Liver (tissue), 9 donors: ENCODE data around the gene AGBL4. TPM values are rescaled to one million over a fixed set of nuclear protein-coding genes. Genes with fewer than 3 reads are reported as not detected.

Source experiments
- DNase-seq: peaks from one replicate; pipeline ENCODE4 v3.0.0-alpha.2; 2017; ENCODE audit warnings: low spot score
- H3K27ac ChIP-seq, 2 donors: one replicate each; pipeline ENCODE4 v1.7.0; 2013; ENCODE audit warnings: inconsistent platforms in 2 of 2, low read length in 2 of 2, control low read depth in 1 of 2, low read depth in 1 of 2, mild to moderate bottlenecking in 1 of 2
- H3K27me3 ChIP-seq, 4 donors: one replicate each; pipeline versions ENCODE4 v1.6.1 to v1.7.0; 2013; ENCODE audit warnings: low read length in 3 of 4, inconsistent platforms in 1 of 4, mild to moderate bottlenecking in 1 of 4, moderate library complexity in 1 of 4; ENCODE audit not compliant: control insufficient read depth in 4 of 4, insufficient read depth in 4 of 4
- H3K36me3 ChIP-seq, 4 donors: one replicate each; pipeline versions ENCODE4 v1.6.1 to v1.7.0; 2013; ENCODE audit warnings: low read length in 3 of 4, mild to moderate bottlenecking in 3 of 4, low read depth in 1 of 4, moderate library complexity in 1 of 4; ENCODE audit not compliant: control insufficient read depth in 4 of 4, insufficient read depth in 3 of 4
- H3K4me1 ChIP-seq, 4 donors: one replicate each; pipeline versions ENCODE4 v1.6.1 to v1.7.0; 2013; ENCODE audit warnings: low read length in 3 of 4, mild to moderate bottlenecking in 3 of 4, moderate library complexity in 1 of 4; ENCODE audit not compliant: control insufficient read depth in 4 of 4, insufficient read depth in 4 of 4
- H3K4me3 ChIP-seq, 3 donors: one replicate each; pipeline versions ENCODE4 v1.6.1 to v1.7.0; 2013; ENCODE audit warnings: low read length in 3 of 3, control low read depth in 1 of 3, low read depth in 1 of 3, mild to moderate bottlenecking in 1 of 3
- H3K9ac ChIP-seq, 2 donors: one replicate each; pipeline ENCODE4 v1.7.0; 2013; ENCODE audit warnings: low read length in 2 of 2, mild to moderate bottlenecking in 2 of 2, moderate library complexity in 2 of 2, control low read depth in 1 of 2, low read depth in 1 of 2
- H3K9me3 ChIP-seq, 4 donors: one replicate each; pipeline versions ENCODE4 v1.6.1 to v1.7.0; 2013; ENCODE audit warnings: low read length in 3 of 4; ENCODE audit not compliant: control insufficient read depth in 4 of 4
- EGR1 ChIP-seq, 2 donors: IDR thresholded peaks; 2 replicates each; pipeline ENCODE4 v1.6.1; 2016 to 2018; ENCODE audit warnings: antibody characterized with exemption in 2 of 2, low read depth in 2 of 2
- FOXA2 ChIP-seq: IDR thresholded peaks from 2 replicates; pipeline ENCODE4 v1.6.1; 2016; ENCODE audit warnings: antibody characterized with exemption
- GABPA ChIP-seq, 2 donors: IDR thresholded peaks in 1 of 2; conservative IDR thresholded peaks in 1 of 2; 2 replicates each; pipeline ENCODE4 v1.6.1; 2016; ENCODE audit warnings: antibody characterized with exemption in 2 of 2, mild to moderate bottlenecking in 1 of 2, moderate library complexity in 1 of 2
- HNF4A ChIP-seq, 2 donors: conservative IDR thresholded peaks; 2 replicates each; pipeline ENCODE4 v1.6.1; 2016; ENCODE audit warnings: antibody characterized with exemption in 2 of 2, mild to moderate bottlenecking in 2 of 2
- HNF4G ChIP-seq: IDR thresholded peaks from 2 replicates; pipeline ENCODE4 v1.6.1; 2016; ENCODE audit warnings: antibody characterized with exemption
- NR2F2 ChIP-seq: IDR thresholded peaks from 2 replicates; pipeline ENCODE4 v1.6.1; 2016; ENCODE audit warnings: antibody characterized with exemption
- RAD21 ChIP-seq, 2 donors: IDR thresholded peaks; 2 replicates each; pipeline ENCODE4 v1.6.1; 2016; ENCODE audit warnings: antibody characterized with exemption in 2 of 2, mild to moderate bottlenecking in 2 of 2
- RXRA ChIP-seq, 2 donors: IDR thresholded peaks; 2 replicates each; pipeline ENCODE4 v1.6.1; 2017 to 2018; ENCODE audit warnings: antibody characterized with exemption in 2 of 2, mild to moderate bottlenecking in 1 of 2
- TAF1 ChIP-seq: conservative IDR thresholded peaks from 2 replicates; pipeline ENCODE4 v1.6.1; 2016; ENCODE audit warnings: antibody characterized with exemption, mild to moderate bottlenecking
- WGBS: extraction: QIAGEN DNeasy Blood & Tissue Kit; methylation state at CpG from one replicate; pipeline ENCODE4 v1.1.7; 2013; 5-methylcytosine and 5-hydroxymethylcytosine counted together
- polyA plus RNA-seq, 2 donors: library from polyadenylated mRNA; stranded (reverse) in 1 of 2; unstranded in 1 of 2; fragments of 200-250 nt in 1 of 2; fragments of >200 nt in 1 of 2; fragmentation: Nextera tagmentation in 1 of 2; extraction: Ambion mirVana in 1 of 2; gene quantifications; one replicate each; pipeline versions ENCODE4 v1.2.1 to v1.2.3, GENCODE V29; 2013 to 2015
- total RNA-seq, 2 donors: library from RNA; depleted of rRNA; stranded (reverse); fragments of >200 nt; gene quantifications; one replicate each; pipeline ENCODE4 v1.2.3, GENCODE V29; 2014
- TF ChIP-seq, protein P1 (sequence below): IDR thresholded peaks from 2 replicates; pipeline ENCODE4 v1.6.1; 2016; ENCODE audit warnings: antibody characterized with exemption
- TF ChIP-seq, protein P2 (sequence below): IDR thresholded peaks from 2 replicates; pipeline ENCODE4 v1.6.1; 2016; ENCODE audit warnings: antibody characterized with exemption
- TF ChIP-seq, protein P3 (sequence below): IDR thresholded peaks from 2 replicates; pipeline ENCODE4 v1.6.1; 2016; ENCODE audit warnings: antibody characterized with exemption
- TF ChIP-seq, protein P4 (sequence below): fragments of 150-350 bp; IDR thresholded peaks from 2 replicates; pipeline ENCODE4 v1.5.1; 2017; ENCODE audit warnings: improper control_type of control experiment, low read depth, low read length; ENCODE audit not compliant: missing input control
- donor health status: healthy.
- donor health status: healthy.
- donor health status: healthy.
- donor health status: healthy.
- donor health status: healthy.

The AGBL4 gene
- total and polyA plus RNA-seq, 4 donors: 0.75 to 0.76 TPM; not detected in 2

DNA sequence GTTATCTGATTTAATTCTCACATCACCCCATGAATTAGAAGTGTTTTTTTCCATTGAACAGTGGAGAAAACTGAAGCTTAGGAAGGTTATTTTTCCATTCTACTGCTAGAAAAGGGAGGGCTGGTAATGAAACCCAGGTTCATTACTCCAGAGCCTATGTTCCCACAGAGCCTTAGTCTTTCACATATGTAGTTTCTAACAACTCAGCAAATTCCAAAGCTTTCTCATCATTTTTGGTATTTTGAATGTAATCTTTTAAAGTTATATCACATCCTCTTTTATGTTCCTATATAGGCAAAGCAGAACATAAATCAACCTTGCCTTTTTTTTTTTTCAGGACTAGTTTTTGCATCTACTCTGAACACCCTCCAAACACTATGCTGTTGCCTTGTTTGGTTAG lies 1115.1 kb downstream of the AGBL4 start:
- Histone ChIP-seq H3K9me3 (no peaks in the 10 kb centered on the region), H3K27ac (no peak overlapping the region), H3K36me3 (no peaks in the 10 kb centered on the region), H3K27me3 (no peaks in the 10 kb centered on the region), H3K4me1 (no peaks in the 10 kb centered on the region), H3K9ac (no peak overlapping the region), H3K4me3 (no peak overlapping the region)
- TF ChIP-seq, protein P1, sequence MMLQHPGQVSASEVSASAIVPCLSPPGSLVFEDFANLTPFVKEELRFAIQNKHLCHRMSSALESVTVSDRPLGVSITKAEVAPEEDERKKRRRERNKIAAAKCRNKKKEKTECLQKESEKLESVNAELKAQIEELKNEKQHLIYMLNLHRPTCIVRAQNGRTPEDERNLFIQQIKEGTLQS: no peak
- TF ChIP-seq RXRA (IDR thresholded peaks at IDR 0.05): no peak
- no peak for TF ChIP-seq HNF4A (conservative IDR thresholded peaks at IDR 0.05)
- TF ChIP-seq FOXA2: no peak
- TF ChIP-seq, protein P2, sequence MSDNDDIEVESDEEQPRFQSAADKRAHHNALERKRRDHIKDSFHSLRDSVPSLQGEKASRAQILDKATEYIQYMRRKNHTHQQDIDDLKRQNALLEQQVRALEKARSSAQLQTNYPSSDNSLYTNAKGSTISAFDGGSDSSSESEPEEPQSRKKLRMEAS: no peak
- no peak for TF ChIP-seq GABPA (IDR thresholded peaks at IDR 0.05 in 1 of 2, conservative IDR thresholded peaks at IDR 0.05 in 1 of 2)
- no peak for TF ChIP-seq EGR1 (IDR thresholded peaks at IDR 0.05; ENCODE audit: low read depth in 2 of 2)
- TF ChIP-seq, protein P3, sequence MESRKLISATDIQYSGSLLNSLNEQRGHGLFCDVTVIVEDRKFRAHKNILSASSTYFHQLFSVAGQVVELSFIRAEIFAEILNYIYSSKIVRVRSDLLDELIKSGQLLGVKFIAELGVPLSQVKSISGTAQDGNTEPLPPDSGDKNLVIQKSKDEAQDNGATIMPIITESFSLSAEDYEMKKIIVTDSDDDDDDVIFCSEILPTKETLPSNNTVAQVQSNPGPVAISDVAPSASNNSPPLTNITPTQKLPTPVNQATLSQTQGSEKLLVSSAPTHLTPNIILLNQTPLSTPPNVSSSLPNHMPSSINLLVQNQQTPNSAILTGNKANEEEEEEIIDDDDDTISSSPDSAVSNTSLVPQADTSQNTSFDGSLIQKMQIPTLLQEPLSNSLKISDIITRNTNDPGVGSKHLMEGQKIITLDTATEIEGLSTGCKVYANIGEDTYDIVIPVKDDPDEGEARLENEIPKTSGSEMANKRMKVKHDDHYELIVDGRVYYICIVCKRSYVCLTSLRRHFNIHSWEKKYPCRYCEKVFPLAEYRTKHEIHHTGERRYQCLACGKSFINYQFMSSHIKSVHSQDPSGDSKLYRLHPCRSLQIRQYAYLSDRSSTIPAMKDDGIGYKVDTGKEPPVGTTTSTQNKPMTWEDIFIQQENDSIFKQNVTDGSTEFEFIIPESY: no peak
- TF ChIP-seq HNF4G: no peak
- no peak for TF ChIP-seq TAF1
- TF ChIP-seq, protein P4, sequence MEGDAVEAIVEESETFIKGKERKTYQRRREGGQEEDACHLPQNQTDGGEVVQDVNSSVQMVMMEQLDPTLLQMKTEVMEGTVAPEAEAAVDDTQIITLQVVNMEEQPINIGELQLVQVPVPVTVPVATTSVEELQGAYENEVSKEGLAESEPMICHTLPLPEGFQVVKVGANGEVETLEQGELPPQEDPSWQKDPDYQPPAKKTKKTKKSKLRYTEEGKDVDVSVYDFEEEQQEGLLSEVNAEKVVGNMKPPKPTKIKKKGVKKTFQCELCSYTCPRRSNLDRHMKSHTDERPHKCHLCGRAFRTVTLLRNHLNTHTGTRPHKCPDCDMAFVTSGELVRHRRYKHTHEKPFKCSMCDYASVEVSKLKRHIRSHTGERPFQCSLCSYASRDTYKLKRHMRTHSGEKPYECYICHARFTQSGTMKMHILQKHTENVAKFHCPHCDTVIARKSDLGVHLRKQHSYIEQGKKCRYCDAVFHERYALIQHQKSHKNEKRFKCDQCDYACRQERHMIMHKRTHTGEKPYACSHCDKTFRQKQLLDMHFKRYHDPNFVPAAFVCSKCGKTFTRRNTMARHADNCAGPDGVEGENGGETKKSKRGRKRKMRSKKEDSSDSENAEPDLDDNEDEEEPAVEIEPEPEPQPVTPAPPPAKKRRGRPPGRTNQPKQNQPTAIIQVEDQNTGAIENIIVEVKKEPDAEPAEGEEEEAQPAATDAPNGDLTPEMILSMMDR: no peak
- DNase-seq: no peak

DNA sequence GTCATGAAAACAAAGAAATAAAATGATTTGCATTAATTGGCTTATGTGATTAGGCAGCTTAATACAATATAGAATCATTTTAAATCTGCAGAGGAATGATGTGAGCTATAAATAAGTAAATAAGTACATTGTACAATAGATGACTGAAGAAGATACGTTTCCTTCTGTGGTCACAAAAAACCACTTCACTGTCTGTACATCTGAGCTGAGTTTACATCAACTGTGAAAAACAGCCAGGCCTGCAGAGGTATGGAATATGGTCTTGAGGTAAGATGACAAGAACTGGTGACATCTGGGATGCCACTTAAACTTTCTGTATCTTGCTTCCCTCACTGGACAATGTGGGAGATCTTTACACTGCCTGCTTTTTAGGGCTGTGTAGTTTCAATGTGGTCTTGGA lies 1117.0 kb downstream of the AGBL4 start:
- WGBS: 72% methylated on average over 1 of the region's 1 CpG
- TF ChIP-seq NR2F2 (no peak), HNF4A (conservative IDR thresholded peaks at IDR 0.05) (no peak), RAD21 (IDR thresholded peaks at IDR 0.05) (no peak), RXRA (IDR thresholded peaks at IDR 0.05) (no peak)
- TF ChIP-seq, protein P3: no peak
- no peaks in the 10 kb centered on the region for H3K36me3 ChIP-seq
- DNase-seq: no peak
- no peaks in the 10 kb centered on the region for H3K9me3 ChIP-seq
- no peaks in the 10 kb centered on the region for H3K4me1 ChIP-seq
- H3K27ac ChIP-seq: no peak overlapping the region
- H3K27me3 ChIP-seq: peaks cover 0 to 3% (median 0%) of the 10 kb centered on the region in 4 donors
- H3K9ac ChIP-seq: no peak overlapping the region
- no peak overlapping the region for H3K4me3 ChIP-seq
